Trophoblast cell (in vitro differentiated cells and primary cell): ENCODE data around the gene HECW1.

Source experiments
- DNase-seq, 2 donors: peaks; one replicate each; pipeline ENCODE4 v3.0.0-alpha.2; 2016
- H2AFZ ChIP-seq: 2 replicates; pipeline ENCODE4 v1.6.1; 2013; ENCODE audit warnings: low read length, moderate library complexity, mild to moderate bottlenecking; ENCODE audit not compliant: insufficient read depth, poor library complexity
- H2AK5ac ChIP-seq: 2 replicates; pipeline ENCODE4 v1.6.1; 2013; ENCODE audit warnings: mild to moderate bottlenecking, low read length
- H2BK120ac ChIP-seq: 2 replicates; pipeline ENCODE4 v1.6.1; 2013; ENCODE audit warnings: low read length, mild to moderate bottlenecking, moderate library complexity; ENCODE audit not compliant: insufficient read depth, poor library complexity
- H2BK12ac ChIP-seq: 2 replicates; pipeline ENCODE4 v1.6.1; 2013; ENCODE audit warnings: mild to moderate bottlenecking, low read length, moderate library complexity
- H2BK5ac ChIP-seq: 2 replicates; pipeline ENCODE4 v1.6.1; 2013; ENCODE audit warnings: low read length, low read depth, moderate library complexity, mild to moderate bottlenecking; ENCODE audit not compliant: poor library complexity
- H3K14ac ChIP-seq: 2 replicates; pipeline ENCODE4 v1.6.1; 2013; ENCODE audit warnings: mild to moderate bottlenecking, low read length
- H3K18ac ChIP-seq: 2 replicates; pipeline ENCODE4 v1.6.1; 2013; ENCODE audit warnings: mild to moderate bottlenecking, low read length
- H3K23ac ChIP-seq: 2 replicates; pipeline ENCODE4 v1.6.1; 2013; ENCODE audit warnings: low read length
- H3K27ac ChIP-seq: 2 replicates; pipeline ENCODE4 v1.5.1; 2013; ENCODE audit warnings: low read depth, mild to moderate bottlenecking, inconsistent platforms, low read length, moderate library complexity
- H3K27me3 ChIP-seq: 2 replicates; pipeline ENCODE4 v1.6.1; 2013; ENCODE audit warnings: inconsistent platforms, mild to moderate bottlenecking, low read length, moderate library complexity; ENCODE audit not compliant: insufficient read depth
- H3K36me3 ChIP-seq, 2 experiments: 1 replicate in 1 of 2; 2 replicates in 1 of 2; pipeline ENCODE4 v1.6.1; 2013; ENCODE audit warnings: low read length in 2 of 2, mild to moderate bottlenecking in 2 of 2, moderate library complexity in 1 of 2; ENCODE audit not compliant: insufficient read depth in 2 of 2, control insufficient read depth in 1 of 2
- H3K4ac ChIP-seq: 2 replicates; pipeline ENCODE4 v1.6.1; 2013; ENCODE audit warnings: low read depth, mild to moderate bottlenecking, low read length, moderate library complexity
- H3K4me1 ChIP-seq, 2 experiments: 1 replicate in 1 of 2; 2 replicates in 1 of 2; pipeline ENCODE4 v1.6.1; 2013; ENCODE audit warnings: low read length in 2 of 2, mild to moderate bottlenecking in 2 of 2, moderate library complexity in 1 of 2; ENCODE audit not compliant: insufficient read depth in 2 of 2, control insufficient read depth in 1 of 2
- H3K4me2 ChIP-seq: 2 replicates; pipeline ENCODE4 v1.6.1; 2013; ENCODE audit warnings: inconsistent platforms, mild to moderate bottlenecking, low read length, moderate library complexity
- H3K4me3 ChIP-seq: 2 replicates; pipeline ENCODE4 v1.5.1; 2013; ENCODE audit warnings: mild to moderate bottlenecking, low read depth, low read length, inconsistent platforms
- H3K79me1 ChIP-seq: one replicate; pipeline ENCODE4 v1.6.1; 2013; ENCODE audit warnings: low read length
- H3K79me2 ChIP-seq: 2 replicates; pipeline ENCODE4 v1.6.1; 2013; ENCODE audit warnings: low read length, mild to moderate bottlenecking; ENCODE audit not compliant: control insufficient read depth, insufficient read depth, poor library complexity
- H3K9ac ChIP-seq: 2 replicates; pipeline ENCODE4 v1.6.1; 2013; ENCODE audit warnings: mild to moderate bottlenecking, low read length
- H3K9me3 ChIP-seq: 2 replicates; pipeline ENCODE4 v1.6.1; 2013; ENCODE audit warnings: low read depth, mild to moderate bottlenecking, control low read depth, inconsistent platforms, low read length; ENCODE audit not compliant: insufficient read depth
- H4K12ac ChIP-seq: 2 replicates; pipeline ENCODE4 v1.6.1; 2013; ENCODE audit warnings: low read depth, mild to moderate bottlenecking, low read length, moderate library complexity
- H4K8ac ChIP-seq: 2 replicates; pipeline ENCODE4 v1.6.1; 2013; ENCODE audit warnings: low read depth, mild to moderate bottlenecking, low read length, moderate library complexity
- H4K91ac ChIP-seq: one replicate; pipeline ENCODE4 v1.6.1; 2013; ENCODE audit warnings: low read depth, mild to moderate bottlenecking, low read length, moderate library complexity
- WGBS: extraction: QIAGEN DNeasy Blood & Tissue Kit; methylation state at CpG from one replicate; pipeline ENCODE4 v1.1.7; 2013; ENCODE audit warnings: missing lambda C conversion rate; ENCODE audit not compliant: insufficient read length, insufficient coverage; ENCODE audit errors: extremely low coverage; 5-methylcytosine and 5-hydroxymethylcytosine counted together

Gene HECW1

DNA sequence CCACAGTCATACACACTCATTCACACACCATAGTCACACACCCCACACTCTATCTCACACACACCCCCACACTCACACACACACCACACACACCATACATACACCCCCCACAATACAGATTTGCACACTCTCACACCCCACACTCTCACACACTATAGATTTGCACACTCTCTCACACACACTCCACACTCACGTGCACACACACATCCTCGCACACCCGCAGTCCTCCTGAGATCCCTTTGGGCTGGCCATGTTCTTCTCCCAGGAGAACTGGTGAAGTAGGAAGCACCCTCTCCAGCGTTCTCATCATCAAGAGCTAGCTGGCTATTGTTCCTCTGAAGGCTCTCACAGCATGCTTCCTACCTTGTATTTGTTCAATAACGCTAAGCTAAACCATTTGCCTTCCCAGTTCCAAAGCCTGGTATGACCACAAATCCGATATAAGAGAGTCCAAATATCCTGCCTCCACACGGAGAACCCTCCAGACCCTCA lies 86.2 kb downstream of the HECW1 start:
- no peaks in the 10 kb centered on the region for H3K79me2 ChIP-seq
- whole genome bisulfite sequencing, result no CpG with 5 or more reads among the region's 7 CpGs
- no peak overlapping the region for H4K12ac ChIP-seq

DNA sequence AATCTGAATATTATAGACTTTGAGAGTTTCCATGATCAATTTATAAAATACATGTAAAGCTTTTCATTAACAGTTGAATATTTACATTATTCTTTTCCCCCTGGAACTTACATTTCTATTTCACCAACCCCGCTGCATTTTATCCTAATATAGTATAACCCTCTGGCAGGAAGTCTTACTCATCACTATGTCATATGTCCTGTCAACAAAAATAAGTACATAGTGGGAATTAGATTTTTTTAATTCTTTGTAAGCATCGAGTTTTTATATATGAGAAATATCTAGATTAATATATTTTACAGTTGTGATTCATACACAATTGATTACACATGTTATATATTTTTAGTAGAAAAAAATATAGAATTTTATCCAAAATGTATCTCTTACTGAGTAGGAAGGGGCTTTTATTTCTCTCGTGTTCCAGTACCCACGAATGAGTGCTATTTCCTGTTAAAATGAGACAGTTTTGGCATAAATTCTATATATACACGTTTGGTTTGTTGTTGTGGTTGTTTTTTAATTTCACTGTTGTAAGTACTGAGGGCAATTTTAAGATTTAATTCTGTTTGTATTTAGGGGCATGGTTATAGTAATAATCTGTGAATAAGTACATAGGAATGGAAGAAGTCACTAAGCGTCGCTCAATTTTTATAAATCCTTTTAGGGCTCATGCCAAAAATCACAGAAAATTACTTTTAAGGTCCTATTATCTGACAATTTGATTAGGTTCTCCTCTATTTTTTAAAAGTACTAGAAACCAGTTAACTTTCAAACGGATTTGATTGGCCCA lies 87.1 kb downstream of the HECW1 start:
- Histone ChIP-seq H3K4me1 (no peaks in the 10 kb centered on the region), H4K91ac (no peak overlapping the region), H3K9me3 (peaks cover 4% of the 10 kb centered on the region), H3K79me2 (no peaks in the 10 kb centered on the region), H4K12ac (no peak overlapping the region), H2AK5ac (no peak overlapping the region), H3K4ac (no peak overlapping the region), H3K27me3 (no peaks in the 10 kb centered on the region), H2BK5ac (no peak overlapping the region), H2BK120ac (no peak overlapping the region), H3K14ac (no peak overlapping the region), H2BK12ac (no peak overlapping the region), H3K4me3 (no peak overlapping the region), H3K18ac (no peak overlapping the region), H3K79me1 (no peaks in the 10 kb centered on the region), H3K23ac (no peak overlapping the region), H3K36me3 (no peaks in the 10 kb centered on the region), H3K9ac (no peak overlapping the region), H2AFZ (no peak overlapping the region), H3K4me2 (no peak overlapping the region), H4K8ac (no peak overlapping the region), H3K27ac (no peak overlapping the region)
- no CpG with 5 or more reads among the region's 8 CpGs for WGBS
- no peak for DNase-seq

More for the DNA sequence above, 86.2 kb downstream of the HECW1 start:
- Histone ChIP-seq H3K79me1 (no peaks in the 10 kb centered on the region), H2AK5ac (no peak overlapping the region), H3K4me1 (peaks cover 3 to 5% of the 10 kb centered on the region in 2 experiments), H3K18ac (no peak overlapping the region), H4K8ac (no peak overlapping the region), H4K91ac (no peak overlapping the region), H3K14ac (no peak overlapping the region), H3K4me3 (no peak overlapping the region), H3K27ac (no peak overlapping the region), H3K9ac (no peak overlapping the region), H2BK120ac (no peak overlapping the region), H3K23ac (no peak overlapping the region), H3K36me3 (no peaks in the 10 kb centered on the region), H3K4ac (no peak overlapping the region), H3K27me3 (no peaks in the 10 kb centered on the region), H2BK12ac (no peak overlapping the region), H2BK5ac (no peak overlapping the region), H3K4me2 (no peak overlapping the region), H3K9me3 (peaks cover 4% of the 10 kb centered on the region), H2AFZ (no peak overlapping the region)
- DNase-seq, result no peak

DNA sequence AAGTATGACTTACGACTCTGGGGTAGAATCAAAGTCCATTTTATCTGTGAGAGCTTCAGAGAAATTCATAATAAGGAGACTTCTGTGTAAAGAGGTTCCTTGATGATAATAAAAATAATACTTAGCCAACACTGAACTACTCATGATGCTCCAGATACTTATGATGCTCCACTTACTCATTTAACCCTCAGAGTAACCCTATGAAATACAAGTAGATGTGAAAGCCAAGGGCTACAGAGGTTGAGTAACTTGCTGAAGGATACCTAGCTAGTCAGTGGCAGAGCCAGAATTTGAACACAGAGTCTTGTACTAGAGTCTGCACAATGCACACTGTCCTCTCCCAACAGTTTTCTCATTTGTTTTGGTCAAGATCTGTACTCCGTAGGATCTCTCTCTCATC lies 89.5 kb downstream of the HECW1 start:
- H3K4ac ChIP-seq, result no peak overlapping the region
- H2BK12ac ChIP-seq, result no peak overlapping the region
- H2BK120ac ChIP-seq, result no peak overlapping the region
- H2AK5ac ChIP-seq, result no peak overlapping the region
- H3K14ac ChIP-seq, result no peak overlapping the region
- no peaks in the 10 kb centered on the region for H3K4me1 ChIP-seq
- H3K79me2 ChIP-seq, result no peaks in the 10 kb centered on the region
- H4K91ac ChIP-seq, result no peak overlapping the region
- H3K27ac ChIP-seq, result no peak overlapping the region
- peaks cover 4% of the 10 kb centered on the region for H3K9me3 ChIP-seq
- H3K4me2 ChIP-seq, result no peak overlapping the region
- H3K27me3 ChIP-seq, result no peaks in the 10 kb centered on the region
- no CpG with 5 or more reads among the region's 2 CpGs for WGBS
- no peak overlapping the region for H4K8ac ChIP-seq
- H2BK5ac ChIP-seq, result no peak overlapping the region
- H3K4me3 ChIP-seq, result no peak overlapping the region
- H3K36me3 ChIP-seq, result no peaks in the 10 kb centered on the region
- DNase-seq, result no peak
- no peak overlapping the region for H4K12ac ChIP-seq
- no peaks in the 10 kb centered on the region for H3K79me1 ChIP-seq
- no peak overlapping the region for H3K23ac ChIP-seq
- H3K18ac ChIP-seq, result no peak overlapping the region
- no peak overlapping the region for H2AFZ ChIP-seq
- no peak overlapping the region for H3K9ac ChIP-seq

DNA sequence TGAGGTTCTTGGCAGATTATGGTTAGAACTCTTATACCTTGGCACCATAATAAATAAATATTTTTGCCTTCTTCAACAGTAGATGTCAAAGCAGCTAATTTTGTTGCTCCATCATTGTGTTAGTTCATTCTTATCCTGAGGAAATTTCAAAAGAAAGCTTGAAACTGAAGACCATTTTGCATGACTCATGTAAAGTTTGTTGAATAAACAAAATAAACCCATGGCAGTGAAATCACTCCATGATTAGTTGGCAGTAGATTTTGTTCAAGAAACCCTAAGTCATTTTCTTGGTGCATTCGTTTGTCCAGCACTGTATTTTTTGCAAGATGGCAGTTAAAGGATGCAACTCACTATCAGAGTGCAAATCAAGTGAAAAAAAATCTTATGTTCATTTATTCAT lies 91.6 kb downstream of the HECW1 start:
- H2BK5ac ChIP-seq, result no peak overlapping the region
- no peaks in the 10 kb centered on the region for H3K79me2 ChIP-seq
- no CpG with 5 or more reads among the region's 1 CpG for WGBS

More for the DNA sequence above, 91.6 kb downstream of the HECW1 start:
- Histone ChIP-seq H3K4me3 (no peak overlapping the region), H3K23ac (no peak overlapping the region), H3K9ac (no peak overlapping the region), H3K4ac (no peak overlapping the region), H3K14ac (no peak overlapping the region), H3K4me2 (no peak overlapping the region), H4K12ac (no peak overlapping the region), H4K8ac (no peak overlapping the region), H3K79me1 (no peaks in the 10 kb centered on the region), H3K36me3 (no peaks in the 10 kb centered on the region), H4K91ac (no peak overlapping the region), H3K4me1 (no peaks in the 10 kb centered on the region), H2BK120ac (no peak overlapping the region), H2BK12ac (no peak overlapping the region), H3K27me3 (no peaks in the 10 kb centered on the region), H3K18ac (no peak overlapping the region), H3K9me3 (no peaks in the 10 kb centered on the region), H3K27ac (no peak overlapping the region), H2AK5ac (no peak overlapping the region), H2AFZ (no peak overlapping the region)
- DNase-seq, result no peak
